BE2C (cell line): ENCODE measurements around the gene SMAD7.

Experiments
- DNase-seq: peaks from one replicate; pipeline ENCODE4 v3.0.0-alpha.2; 2020
- H3K27me3 ChIP-seq: fragments of 250-450 bp; sonication (Bioruptor Pico); 2 replicates; pipeline ENCODE4 v1.5.1; 2020; ENCODE audit warnings: mild to moderate bottlenecking
- H3K36me3 ChIP-seq: fragments of 250-450 bp; sonication (Bioruptor Pico); 2 replicates; pipeline ENCODE4 v1.5.1; 2020; ENCODE audit warnings: mild to moderate bottlenecking
- H3K4me1 ChIP-seq: fragments of 250-450 bp; sonication (Bioruptor Pico); 2 replicates; pipeline ENCODE4 v1.5.1; 2020
- H3K4me3 ChIP-seq: 2 replicates; pipeline ENCODE4 v1.5.1; 2011; ENCODE audit warnings: low read depth, low read length
- H3K9me3 ChIP-seq: fragments of 250-450 bp; sonication (Bioruptor Pico); 2 replicates; pipeline ENCODE4 v1.5.1; 2020
- CTCF ChIP-seq: IDR thresholded peaks from 2 replicates; pipeline ENCODE4 v1.5.1; 2012; ENCODE audit warnings: mild to moderate bottlenecking, low read depth, low read length

The SMAD7 gene

GRCh38 chr18:48937869-48938750, 12.7 kb downstream of the SMAD7 start:
- Histone ChIP-seq H3K4me1 (peaks cover 14% of the 10 kb centered on the region), H3K36me3 (peaks cover 14% of the 10 kb centered on the region), H3K27me3 (no peaks in the 10 kb centered on the region), H3K9me3 (no peaks in the 10 kb centered on the region), H3K4me3 (no peak overlapping the region)
- no peak for TF ChIP-seq CTCF
- DNase-seq: no peak

GRCh38 chr18:48935433-48935774, 15.4 kb downstream of the SMAD7 start:
- peaks cover 28% of the 10 kb centered on the region for H3K4me1 ChIP-seq
- DNase-seq: no peak
- no peaks in the 10 kb centered on the region for H3K9me3 ChIP-seq
- TF ChIP-seq CTCF: no peak
- H3K36me3 ChIP-seq: peaks cover 13% of the 10 kb centered on the region; the same call in 1 of the 2 replicates
- no peak overlapping the region for H3K4me3 ChIP-seq
- no peaks in the 10 kb centered on the region for H3K27me3 ChIP-seq

GRCh38 chr18:48934723-48935432, 15.9 kb downstream of the SMAD7 start:
- Histone ChIP-seq H3K4me3 (no peak overlapping the region), H3K9me3 (no peaks in the 10 kb centered on the region), H3K27me3 (no peaks in the 10 kb centered on the region), H3K36me3 (peaks cover 9% of the 10 kb centered on the region; the same call in 1 of the 2 replicates), H3K4me1 (peaks cover 29% of the 10 kb centered on the region)
- no peak for TF ChIP-seq CTCF
- DNase-seq: no peak

- no peaks in the 10 kb centered on the region for H3K9me3 ChIP-seq
- no peak for TF ChIP-seq CTCF
- H3K36me3 ChIP-seq: peaks cover 9% of the 10 kb centered on the region; the same call in 1 of the 2 replicates
- peaks cover 32% of the 10 kb centered on the region for H3K4me1 ChIP-seq
- H3K4me3 ChIP-seq: no peak overlapping the region
- H3K27me3 ChIP-seq: no peaks in the 10 kb centered on the region
- DNase-seq: no peak
Measured at GRCh38 chr18:48934415-48934722, 16.4 kb downstream of the SMAD7 start.

GRCh38 chr18:48933578-48934414, 17.0 kb downstream of the SMAD7 start:
- no peak overlapping the region for H3K4me3 ChIP-seq
- no peaks in the 10 kb centered on the region for H3K27me3 ChIP-seq
- no peak for TF ChIP-seq CTCF
- peaks cover 9% of the 10 kb centered on the region; the same call in 1 of the 2 replicates for H3K36me3 ChIP-seq
- no peaks in the 10 kb centered on the region for H3K9me3 ChIP-seq
- peaks cover 37% of the 10 kb centered on the region for H3K4me1 ChIP-seq
- no peak for DNase-seq
